ENCODE results near the gene ZNF511. TPM values are rescaled to one million over a fixed set of nuclear protein-coding genes. Genes with fewer than 3 reads are reported as not detected.

ZNF511 gene
- total RNA-seq, 2 experiments from 2014 or later = 73.4 to 77.3 TPM

- Mint-ChIP-seq H3K4me3 (no peak overlapping the region), H3K36me3 (no peaks in the 10 kb centered on the region), H3K4me1 (peaks cover 10% of the 10 kb centered on the region), H3K9me3 (no peaks in the 10 kb centered on the region), H3K27ac (no peak overlapping the region), H3K27me3 (peaks cover 48% of the 10 kb centered on the region)
- no peak for DNase-seq
Observed at GRCh38 chr10:133326745-133327650, 18.3 kb downstream of the ZNF511 start.

- Mint-ChIP-seq H3K4me1 (peaks cover 10% of the 10 kb centered on the region), H3K27me3 (peaks cover 56% of the 10 kb centered on the region), H3K36me3 (no peaks in the 10 kb centered on the region), H3K9me3 (no peaks in the 10 kb centered on the region), H3K27ac (no peak overlapping the region), H3K4me3 (no peak overlapping the region)
- no peak for DNase-seq
Observed at GRCh38 chr10:133327651-133328357, 19.1 kb downstream of the ZNF511 start.

GRCh38 chr10:133328358-133329343, 19.9 kb downstream of the ZNF511 start:
- H3K9me3 Mint-ChIP-seq = no peaks in the 10 kb centered on the region
- no peak overlapping the region for H3K4me3 Mint-ChIP-seq
- peaks cover 63% of the 10 kb centered on the region for H3K27me3 Mint-ChIP-seq
- no peak for DNase-seq
- H3K27ac Mint-ChIP-seq = no peak overlapping the region
- H3K4me1 Mint-ChIP-seq = peaks cover 10% of the 10 kb centered on the region
- H3K36me3 Mint-ChIP-seq = no peaks in the 10 kb centered on the region

GRCh38 chr10:133329491-133330202, 20.9 kb downstream of the ZNF511 start:
- Mint-ChIP-seq H3K27ac (no peak overlapping the region), H3K36me3 (no peaks in the 10 kb centered on the region), H3K4me1 (peaks cover 10% of the 10 kb centered on the region), H3K4me3 (no peak overlapping the region), H3K27me3 (peaks cover 67% of the 10 kb centered on the region), H3K9me3 (no peaks in the 10 kb centered on the region)
- peak; percentile 87 for DNase-seq

- Mint-ChIP-seq H3K27ac (no peak overlapping the region), H3K36me3 (no peaks in the 10 kb centered on the region), H3K9me3 (no peaks in the 10 kb centered on the region), H3K4me3 (no peak overlapping the region), H3K4me1 (peaks cover 6% of the 10 kb centered on the region), H3K27me3 (peaks cover 44% of the 10 kb centered on the region)
- no peak for DNase-seq
Observed at GRCh38 chr10:133332936-133333699, 24.4 kb downstream of the ZNF511 start.

- DNase-seq = no peak
- Mint-ChIP-seq H3K9me3 (no peaks in the 10 kb centered on the region), H3K4me1 (peaks cover 2% of the 10 kb centered on the region), H3K4me3 (peak overlapping the region; percentile 62), H3K36me3 (no peaks in the 10 kb centered on the region), H3K27me3 (peaks cover 29% of the 10 kb centered on the region), H3K27ac (no peak overlapping the region)
Observed at GRCh38 chr10:133334503-133335245, 26.0 kb downstream of the ZNF511 start.

- Mint-ChIP-seq H3K27ac (no peak overlapping the region), H3K4me1 (peaks cover 2% of the 10 kb centered on the region), H3K27me3 (peaks cover 25% of the 10 kb centered on the region), H3K4me3 (peak overlapping the region; percentile 32), H3K9me3 (no peaks in the 10 kb centered on the region), H3K36me3 (no peaks in the 10 kb centered on the region)
- peak; percentile 80 for DNase-seq
Observed at GRCh38 chr10:133335246-133336117, 26.8 kb downstream of the ZNF511 start.

GRCh38 chr10:133336118-133336576, 27.4 kb downstream of the ZNF511 start:
- peaks cover 2% of the 10 kb centered on the region for H3K4me1 Mint-ChIP-seq
- peaks cover 25% of the 10 kb centered on the region for H3K27me3 Mint-ChIP-seq
- DNase-seq = no peak
- no peaks in the 10 kb centered on the region for H3K36me3 Mint-ChIP-seq
- H3K27ac Mint-ChIP-seq = no peak overlapping the region
- no peaks in the 10 kb centered on the region for H3K9me3 Mint-ChIP-seq
- no peak overlapping the region for H3K4me3 Mint-ChIP-seq

- no peaks in the 10 kb centered on the region for H3K36me3 Mint-ChIP-seq
- H3K4me1 Mint-ChIP-seq = peaks cover 2% of the 10 kb centered on the region
- H3K9me3 Mint-ChIP-seq = no peaks in the 10 kb centered on the region
- no peak within 1 kb of the TSS for H3K27ac Mint-ChIP-seq
- H3K4me3 Mint-ChIP-seq = peak within 1 kb of the TSS; percentile 32
- peaks cover 28% of the 10 kb centered on the region for H3K27me3 Mint-ChIP-seq
- DNase-seq = peak; percentile 70
Observed at GRCh38 chr10:133336577-133337369, 28.1 kb downstream of the ZNF511 start, which contains the start of gene CALY. Gene CALY (minus strand): TSS chr10:133336896. CDS start chr10:133328989, 7,907 bp downstream.

GRCh38 chr10:133337370-133337725, 28.6 kb downstream of the ZNF511 start:
- H3K9me3 Mint-ChIP-seq = no peaks in the 10 kb centered on the region
- H3K4me1 Mint-ChIP-seq = peaks cover 2% of the 10 kb centered on the region
- DNase-seq = no peak
- H3K4me3 Mint-ChIP-seq = no peak overlapping the region
- H3K27me3 Mint-ChIP-seq = peaks cover 23% of the 10 kb centered on the region
- no peaks in the 10 kb centered on the region for H3K36me3 Mint-ChIP-seq
- no peak overlapping the region for H3K27ac Mint-ChIP-seq

- no peak for DNase-seq
- Mint-ChIP-seq H3K36me3 (no peaks in the 10 kb centered on the region), H3K27me3 (peaks cover 19% of the 10 kb centered on the region), H3K9me3 (no peaks in the 10 kb centered on the region), H3K4me3 (no peak overlapping the region), H3K27ac (no peak overlapping the region), H3K4me1 (peaks cover 2% of the 10 kb centered on the region)
Observed at GRCh38 chr10:133338080-133339071, 29.7 kb downstream of the ZNF511 start.
